Naive B cell (primary cell): ENCODE results near the gene TBL1X. TPM values are rescaled to one million over a fixed set of nuclear protein-coding genes. Genes with fewer than 3 reads are reported as not detected.

ENCODE experiments used
- ATAC-seq, 2 donors: fragments of 150-1000 bp; cut with Tn5 transposase; 2 replicates each; pipeline ENCODE4 v1.10.0; 2021; ENCODE audit warnings: low read depth in 2 of 2, mild to moderate bottlenecking in 2 of 2, moderate library complexity in 2 of 2
- DNase-seq: peaks from one replicate; pipeline ENCODE4 v3.0.0; 2022
- H3K27ac Mint-ChIP-seq, 6 donors: one replicate each; pipeline ENCODE4 v1.8.0; 2020 to 2022; ENCODE audit warnings: mild to moderate bottlenecking in 6 of 6, mixed read lengths in 6 of 6, moderate library complexity in 5 of 6, inconsistent platforms in 2 of 6
- H3K27me3 Mint-ChIP-seq, 3 donors: one replicate each; pipeline ENCODE4 v1.8.0; 2021 to 2022; ENCODE audit warnings: mixed read lengths in 3 of 3, mild to moderate bottlenecking in 1 of 3
- H3K36me3 Mint-ChIP-seq, 2 donors: one replicate each; pipeline ENCODE4 v1.8.0; 2020 to 2022; ENCODE audit warnings: mixed read lengths in 2 of 2, inconsistent platforms in 1 of 2, mild to moderate bottlenecking in 1 of 2
- H3K4me1 Mint-ChIP-seq, 3 donors: one replicate each; pipeline ENCODE4 v1.8.0; 2020 to 2022; ENCODE audit warnings: mixed read lengths in 3 of 3, inconsistent platforms in 1 of 3, mild to moderate bottlenecking in 1 of 3, moderate library complexity in 1 of 3
- H3K4me3 Mint-ChIP-seq, 8 donors: one replicate each; pipeline ENCODE4 v1.8.0; 2020 to 2022; ENCODE audit warnings: mild to moderate bottlenecking in 8 of 8, mixed read lengths in 8 of 8, moderate library complexity in 8 of 8, inconsistent platforms in 2 of 8
- H3K9me3 Mint-ChIP-seq, 7 donors: one replicate each; pipeline ENCODE4 v1.8.0; 2020 to 2022; ENCODE audit warnings: mixed read lengths in 7 of 7, mild to moderate bottlenecking in 5 of 7, inconsistent platforms in 2 of 7, moderate library complexity in 1 of 7
- polyA plus RNA-seq, 6 donors: library from polyadenylated mRNA; unstranded; fragments of 300-500 nt; fragmentation: Illumina TruSeq; gene quantifications; one replicate each; pipeline ENCODE4 v1.2.3, GENCODE V29; 2021; ENCODE audit warnings: low read depth in 6 of 6

Gene TBL1X
- polyA plus RNA-seq, 6 donors from 2014 or later = 14.0 to 26.8 (median 18.8) TPM

GRCh38 chrX:9561199-9561598 is 96.3 kb downstream of the TBL1X start:
- H3K4me1 Mint-ChIP-seq = peaks cover 28 to 55% (median 33%) of the 10 kb centered on the region in 3 donors
- peaks cover 0 to 8% of the 10 kb centered on the region in 2 donors for H3K36me3 Mint-ChIP-seq
- peak overlapping the region in 1 of 6 donors; percentile 70 for H3K27ac Mint-ChIP-seq
- peaks cover 0 to 5% (median 0%) of the 10 kb centered on the region in 7 donors for H3K9me3 Mint-ChIP-seq
- DNase-seq (no peak), ATAC-seq (peak; percentile 28 to 35)
- H3K4me3 Mint-ChIP-seq = no peak overlapping the region
- no peaks in the 10 kb centered on the region for H3K27me3 Mint-ChIP-seq

GRCh38 chrX:9562851-9563250 is 98.0 kb downstream of the TBL1X start:
- DNase-seq = no peak
- peaks cover 0 to 3% (median 0%) of the 10 kb centered on the region in 7 donors for H3K9me3 Mint-ChIP-seq
- no peaks in the 10 kb centered on the region for H3K27me3 Mint-ChIP-seq
- peaks cover 18 to 41% (median 27%) of the 10 kb centered on the region in 3 donors for H3K4me1 Mint-ChIP-seq
- peaks cover 0 to 8% of the 10 kb centered on the region in 2 donors for H3K36me3 Mint-ChIP-seq
- peak overlapping the region in 1 of 6 donors; percentile 28 for H3K27ac Mint-ChIP-seq
- H3K4me3 Mint-ChIP-seq = no peak overlapping the region
- no peak for ATAC-seq

GRCh38 chrX:9566150-9566621 is 101.3 kb downstream of the TBL1X start:
- DNase-seq = no peak
- no peaks in the 10 kb centered on the region for H3K27me3 Mint-ChIP-seq
- peaks cover 7 to 19% (median 14%) of the 10 kb centered on the region in 3 donors for H3K4me1 Mint-ChIP-seq
- no peak overlapping the region for H3K27ac Mint-ChIP-seq
- no peak for ATAC-seq
- H3K4me3 Mint-ChIP-seq = peak overlapping the region in 3 of 8 donors; percentile 4 to 43 (median 26)
- peaks cover 0 to 3% (median 0%) of the 10 kb centered on the region in 7 donors for H3K9me3 Mint-ChIP-seq
- peaks cover 0 to 7% of the 10 kb centered on the region in 2 donors for H3K36me3 Mint-ChIP-seq

- ATAC-seq (no peak), DNase-seq (no peak)
- no peaks in the 10 kb centered on the region for H3K27me3 Mint-ChIP-seq
- H3K27ac Mint-ChIP-seq = no peak overlapping the region
- peaks cover 0 to 4% (median 0%) of the 10 kb centered on the region in 7 donors for H3K9me3 Mint-ChIP-seq
- H3K4me3 Mint-ChIP-seq = no peak overlapping the region
- H3K4me1 Mint-ChIP-seq = peaks cover 16 to 33% (median 19%) of the 10 kb centered on the region in 3 donors
- peaks cover 0 to 6% of the 10 kb centered on the region in 2 donors for H3K36me3 Mint-ChIP-seq
These were observed 105.0 kb downstream of the TBL1X start for GRCh38 chrX:9569876-9570301.

GRCh38 chrX:9573282-9574106 is 108.6 kb downstream of the TBL1X start:
- Mint-ChIP-seq H3K27me3 (no peaks in the 10 kb centered on the region), H3K27ac (peak overlapping the region in 2 of 6 donors; percentile 41 to 68), H3K9me3 (peaks cover 0 to 10% (median 0%) of the 10 kb centered on the region in 7 donors), H3K36me3 (peaks cover 0 to 6% of the 10 kb centered on the region in 2 donors), H3K4me3 (peak overlapping the region in 3 of 8 donors; percentile 2 to 36 (median 15)), H3K4me1 (peaks cover 10 to 37% (median 26%) of the 10 kb centered on the region in 3 donors)
- DNase-seq (no peak), ATAC-seq (peak in 1 of 2 donors; percentile 34)

- H3K27me3 Mint-ChIP-seq = no peaks in the 10 kb centered on the region
- no peak for DNase-seq
- H3K9me3 Mint-ChIP-seq = peaks cover 0 to 10% (median 2%) of the 10 kb centered on the region in 7 donors
- peaks cover 0 to 6% of the 10 kb centered on the region in 2 donors for H3K36me3 Mint-ChIP-seq
- H3K27ac Mint-ChIP-seq = peak overlapping the region in 3 of 6 donors; percentile 20 to 61 (median 24)
- H3K4me3 Mint-ChIP-seq = no peak overlapping the region
- peaks cover 10 to 47% (median 41%) of the 10 kb centered on the region in 3 donors for H3K4me1 Mint-ChIP-seq
- no peak for ATAC-seq
These were observed 111.2 kb downstream of the TBL1X start for GRCh38 chrX:9576059-9576458.

- Mint-ChIP-seq H3K4me1 (peaks cover 10 to 42% (median 37%) of the 10 kb centered on the region in 3 donors), H3K27ac (no peak overlapping the region), H3K4me3 (no peak overlapping the region), H3K9me3 (peaks cover 0 to 10% (median 2%) of the 10 kb centered on the region in 7 donors), H3K27me3 (no peaks in the 10 kb centered on the region), H3K36me3 (peaks cover 0 to 2% of the 10 kb centered on the region in 2 donors)
- DNase-seq = no peak
- ATAC-seq = no peak
These were observed 112.7 kb downstream of the TBL1X start for GRCh38 chrX:9577555-9577954.

GRCh38 chrX:9578083-9578779 is 113.4 kb downstream of the TBL1X start:
- no peak for ATAC-seq
- Mint-ChIP-seq H3K27ac (peak overlapping the region in 2 of 6 donors; percentile 19 to 42), H3K4me3 (no peak overlapping the region), H3K36me3 (no peaks in the 10 kb centered on the region), H3K4me1 (peaks cover 8 to 45% (median 36%) of the 10 kb centered on the region in 3 donors), H3K27me3 (no peaks in the 10 kb centered on the region), H3K9me3 (peaks cover 0 to 10% (median 2%) of the 10 kb centered on the region in 7 donors)
- no peak for DNase-seq

- DNase-seq = no peak
- peaks cover 8 to 46% (median 39%) of the 10 kb centered on the region in 3 donors for H3K4me1 Mint-ChIP-seq
- no peak overlapping the region for H3K27ac Mint-ChIP-seq
- no peak for ATAC-seq
- no peaks in the 10 kb centered on the region for H3K27me3 Mint-ChIP-seq
- H3K9me3 Mint-ChIP-seq = peaks cover 0 to 2% (median 0%) of the 10 kb centered on the region in 7 donors
- H3K36me3 Mint-ChIP-seq = no peaks in the 10 kb centered on the region
- H3K4me3 Mint-ChIP-seq = no peak overlapping the region
These were observed 117.0 kb downstream of the TBL1X start for GRCh38 chrX:9581771-9582385.

GRCh38 chrX:9582956-9583355 is 118.1 kb downstream of the TBL1X start:
- no peak overlapping the region for H3K27ac Mint-ChIP-seq
- no peak overlapping the region for H3K4me3 Mint-ChIP-seq
- ATAC-seq = no peak
- no peaks in the 10 kb centered on the region for H3K36me3 Mint-ChIP-seq
- H3K27me3 Mint-ChIP-seq = no peaks in the 10 kb centered on the region
- DNase-seq = no peak
- peaks cover 15 to 56% (median 46%) of the 10 kb centered on the region in 3 donors for H3K4me1 Mint-ChIP-seq
- peaks cover 0 to 2% (median 0%) of the 10 kb centered on the region in 7 donors for H3K9me3 Mint-ChIP-seq

- peaks cover under 1 to 13% (median 9%) of the 10 kb centered on the region in 7 donors for H3K9me3 Mint-ChIP-seq
- ATAC-seq = no peak
- H3K4me1 Mint-ChIP-seq = peaks cover 21 to 43% (median 28%) of the 10 kb centered on the region in 3 donors
- no peak for DNase-seq
- no peaks in the 10 kb centered on the region for H3K27me3 Mint-ChIP-seq
- H3K36me3 Mint-ChIP-seq = peaks cover 0 to 11% of the 10 kb centered on the region in 2 donors
- peak overlapping the region in 2 of 8 donors; percentile 55 to 77 for H3K4me3 Mint-ChIP-seq
- no peak overlapping the region for H3K27ac Mint-ChIP-seq
These were observed 122.1 kb downstream of the TBL1X start for GRCh38 chrX:9586992-9587392.

GRCh38 chrX:9587642-9588041 is 122.8 kb downstream of the TBL1X start:
- H3K4me3 Mint-ChIP-seq = no peak overlapping the region
- DNase-seq = no peak

GRCh38 chrX:9591496-9591895 is 126.6 kb downstream of the TBL1X start:
- Mint-ChIP-seq H3K36me3 (peaks cover 0 to 20% of the 10 kb centered on the region in 2 donors), H3K9me3 (peaks cover 0 to 19% (median 13%) of the 10 kb centered on the region in 7 donors), H3K27me3 (no peaks in the 10 kb centered on the region), H3K27ac (peak overlapping the region in 1 of 6 donors; percentile 21), H3K4me3 (peak overlapping the region in 1 of 8 donors; percentile 37), H3K4me1 (peaks cover 30 to 36% (median 31%) of the 10 kb centered on the region in 3 donors)
- ATAC-seq (no peak), DNase-seq (no peak)

More at GRCh38 chrX:9587642-9588041, 122.8 kb downstream of the TBL1X start:
- peaks cover 0 to 17% of the 10 kb centered on the region in 2 donors for H3K36me3 Mint-ChIP-seq
- H3K9me3 Mint-ChIP-seq = peaks cover 1 to 19% (median 13%) of the 10 kb centered on the region in 7 donors
- no peak overlapping the region for H3K27ac Mint-ChIP-seq
- no peak for ATAC-seq
- H3K4me1 Mint-ChIP-seq = peaks cover 21 to 43% (median 25%) of the 10 kb centered on the region in 3 donors
- H3K27me3 Mint-ChIP-seq = no peaks in the 10 kb centered on the region
